ENCODE results near the gene PRKN.
"Not testable (repeated sequence)": the region's sequence is repeated elsewhere in the genome, so short reads cannot be mapped to it uniquely, and the experiment has no call there.

- TF ChIP-seq CTCF (IDR thresholded peaks at IDR 0.05); ZFX (IDR thresholded peaks at IDR 0.05; ENCODE audit: borderline replicate concordance): not testable (repeated sequence)
Measured at GRCh38 chr6:161331402-161332081, 1396.0 kb downstream of the PRKN start.

Measured in 22Rv1 (cell line).